ENCODE measurements around the gene FAF1.

- TF ChIP-seq POLR2A (IDR thresholded peaks at IDR 0.05) = no peak
- TF ChIP-seq, protein P1, sequence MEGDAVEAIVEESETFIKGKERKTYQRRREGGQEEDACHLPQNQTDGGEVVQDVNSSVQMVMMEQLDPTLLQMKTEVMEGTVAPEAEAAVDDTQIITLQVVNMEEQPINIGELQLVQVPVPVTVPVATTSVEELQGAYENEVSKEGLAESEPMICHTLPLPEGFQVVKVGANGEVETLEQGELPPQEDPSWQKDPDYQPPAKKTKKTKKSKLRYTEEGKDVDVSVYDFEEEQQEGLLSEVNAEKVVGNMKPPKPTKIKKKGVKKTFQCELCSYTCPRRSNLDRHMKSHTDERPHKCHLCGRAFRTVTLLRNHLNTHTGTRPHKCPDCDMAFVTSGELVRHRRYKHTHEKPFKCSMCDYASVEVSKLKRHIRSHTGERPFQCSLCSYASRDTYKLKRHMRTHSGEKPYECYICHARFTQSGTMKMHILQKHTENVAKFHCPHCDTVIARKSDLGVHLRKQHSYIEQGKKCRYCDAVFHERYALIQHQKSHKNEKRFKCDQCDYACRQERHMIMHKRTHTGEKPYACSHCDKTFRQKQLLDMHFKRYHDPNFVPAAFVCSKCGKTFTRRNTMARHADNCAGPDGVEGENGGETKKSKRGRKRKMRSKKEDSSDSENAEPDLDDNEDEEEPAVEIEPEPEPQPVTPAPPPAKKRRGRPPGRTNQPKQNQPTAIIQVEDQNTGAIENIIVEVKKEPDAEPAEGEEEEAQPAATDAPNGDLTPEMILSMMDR (IDR thresholded peaks at IDR 0.05) = no peak
These were observed 278.1 kb downstream of the FAF1 start for GRCh38 chr1:50681931-50682330.

Data from right lobe of liver (tissue), 4 donors.